22Rv1 (cell line): ENCODE data around the gene LDLRAD4.

Experiments used
- CTCF ChIP-seq: fragments of 450-650 bp; IDR thresholded peaks from 2 replicates; pipeline ENCODE4 v1.5.1; 2017; ENCODE audit warnings: mild to moderate bottlenecking
- ZFX ChIP-seq: fragments of 450-650 bp; IDR thresholded peaks from 2 replicates; pipeline ENCODE4 v1.6.1; 2017; ENCODE audit warnings: antibody characterized with exemption, borderline replicate concordance

GRCh38 chr18:13452388-13452811, 233.8 kb downstream of the LDLRAD4 start:
- no peak for TF ChIP-seq ZFX
- TF ChIP-seq CTCF = no peak
